Stimulated activated CD8-positive, alpha-beta memory T cell treated with anti-CD3 and anti-CD28 coated beads, Interleukin-12 subunit alpha, Interleukin-12 subunit beta, amount 100 ng/mL, for 24 hours (primary cell): ENCODE data around the gene GAN.
"Not testable (repeated sequence)": the region's sequence is repeated elsewhere in the genome, so short reads cannot be mapped to it uniquely, and the experiment has no call there.

Experiments used
- DNase-seq: peaks from one replicate; pipeline ENCODE4 v3.0.0-alpha.2; 2020; ENCODE audit errors: extremely low read depth

GAN gene

DNA sequence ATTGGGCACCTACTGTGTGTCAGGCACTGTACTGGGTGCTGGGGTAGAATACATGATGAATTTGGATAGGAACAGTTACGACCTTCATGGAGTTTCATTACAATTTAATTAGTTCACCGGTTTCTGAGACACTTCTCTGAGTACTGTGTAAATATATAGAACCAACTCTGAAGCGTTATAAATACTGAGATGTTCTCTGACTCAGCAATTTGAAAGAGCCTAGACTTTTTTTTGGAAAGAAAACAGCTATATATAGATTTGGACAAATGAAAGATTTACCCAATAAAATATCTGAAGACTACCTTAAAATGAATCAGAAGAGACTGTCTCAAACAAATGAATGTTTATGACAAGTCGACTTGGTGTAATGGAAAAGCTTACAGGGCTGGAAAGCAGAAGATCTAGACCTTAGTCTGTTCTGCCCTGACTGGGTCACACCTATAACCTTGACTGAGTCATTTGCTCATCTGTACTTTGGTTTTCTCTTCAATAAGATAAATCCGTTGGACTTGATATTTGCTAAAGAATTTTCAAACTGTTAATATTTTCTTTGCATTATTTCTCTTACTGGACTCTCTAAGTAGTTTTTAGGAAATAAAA lies 4.6 kb upstream of the GAN start:
- no peak for DNase-seq

DNA sequence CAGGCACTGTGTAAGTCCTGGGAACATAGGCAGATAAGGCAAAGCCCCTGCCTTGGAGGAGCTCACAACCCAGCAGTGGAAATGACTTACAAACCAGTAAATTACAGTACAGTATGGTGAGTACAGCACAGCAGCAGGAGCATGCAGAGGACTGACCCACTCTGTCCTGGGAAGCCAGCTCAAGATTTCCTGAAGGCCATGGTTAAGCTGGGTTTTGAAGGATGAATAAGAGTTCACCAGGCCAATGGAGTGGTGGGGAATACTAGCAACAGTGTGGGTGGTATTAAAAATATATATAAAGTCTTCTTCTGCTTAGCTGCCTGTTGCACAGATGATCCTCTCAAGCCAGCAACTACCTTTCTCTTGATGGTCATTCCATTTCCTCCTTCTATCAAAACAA lies 3.0 kb upstream of the GAN start:
- DNase-seq: no peak

GRCh38 chr16:81313701-81314602 lies 810 bp upstream of the GAN start:
- DNase-seq: no peak

GRCh38 chr16:81315271-81316175 lies 761 bp downstream of the GAN start:
- peak; percentile 17 for DNase-seq

DNA sequence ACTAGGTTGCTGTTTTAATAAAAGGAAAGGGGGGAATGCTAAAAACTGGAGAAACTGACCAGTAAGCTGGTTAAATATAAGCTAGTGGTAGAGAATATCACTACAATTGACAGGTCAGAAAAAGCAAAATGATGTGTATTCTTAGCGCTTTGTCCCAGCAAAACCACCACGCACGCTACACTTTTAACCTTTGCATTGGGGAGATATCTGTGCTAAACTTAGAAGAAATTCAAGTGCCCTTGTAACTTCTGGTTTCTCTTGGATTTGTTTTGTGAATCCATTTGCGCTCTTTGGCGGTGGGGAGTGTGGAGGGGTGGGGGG lies 1.4 kb downstream of the GAN start:
- DNase-seq: no peak

GRCh38 chr16:81318711-81319110 lies 3.9 kb downstream of the GAN start:
- DNase-seq: no peak

DNA sequence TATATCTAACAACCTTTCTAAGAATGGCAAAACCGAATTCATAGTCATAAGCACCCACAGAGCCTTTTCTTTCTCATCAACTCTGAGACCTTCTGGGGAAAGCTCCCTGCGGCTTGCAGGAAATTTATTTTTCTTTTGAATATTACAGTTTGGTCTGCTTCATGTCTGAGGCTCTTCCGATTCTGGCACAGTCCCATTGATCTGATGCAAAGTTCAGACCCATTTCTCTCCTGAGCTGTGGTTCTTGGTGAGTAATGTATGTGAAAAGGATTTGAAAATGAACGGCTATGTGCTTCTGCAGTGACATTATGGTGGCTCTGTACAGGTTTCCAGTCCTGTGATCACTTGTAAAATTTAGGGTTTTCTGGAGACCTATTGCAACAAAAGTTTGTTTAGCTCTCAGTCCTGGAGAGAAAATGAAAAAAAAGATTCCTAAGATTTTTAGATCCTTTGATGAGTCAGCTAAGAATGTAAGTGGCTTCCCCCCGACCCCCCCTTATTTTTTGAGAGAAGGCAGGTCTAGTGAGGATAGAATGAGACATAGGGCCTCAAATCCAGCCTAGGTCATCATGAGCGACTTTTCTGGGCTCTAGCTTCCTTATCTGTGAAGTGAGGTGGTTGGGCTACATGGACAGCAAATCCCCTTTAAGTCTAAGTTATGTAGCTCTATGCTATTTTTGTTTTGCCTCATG lies 4.6 kb downstream of the GAN start:
- no peak for DNase-seq

GRCh38 chr16:81321039-81321438 lies 6.3 kb downstream of the GAN start:
- no peak for DNase-seq

GRCh38 chr16:81321536-81321935 lies 6.8 kb downstream of the GAN start:
- DNase-seq: no peak

- no peak for DNase-seq
Observed at GRCh38 chr16:81324808-81325207, 10.0 kb downstream of the GAN start.

DNA sequence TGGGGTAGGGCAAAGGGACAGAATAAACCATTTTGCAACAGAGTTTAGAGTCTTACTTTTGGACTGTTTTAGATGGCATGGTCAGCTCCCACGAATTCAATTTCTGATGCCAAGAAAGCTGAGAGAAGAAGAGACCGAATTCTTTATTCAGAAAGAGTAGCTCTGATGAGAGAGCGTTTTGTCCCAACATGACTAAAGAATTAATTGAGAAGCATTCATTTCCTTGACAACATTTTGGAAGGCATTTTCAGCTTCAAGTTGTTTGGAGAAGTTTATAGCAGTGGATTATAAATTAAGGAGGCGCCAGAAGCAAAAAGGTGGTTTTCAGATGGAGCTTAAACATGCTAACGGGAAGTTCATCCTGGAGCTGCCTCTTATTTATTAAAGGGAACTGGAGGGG lies 12.2 kb downstream of the GAN start:
- DNase-seq: no peak

GRCh38 chr16:81327447-81328196 lies 12.9 kb downstream of the GAN start:
- no peak for DNase-seq

- DNase-seq: no peak
Observed at GRCh38 chr16:81329947-81330346, 15.2 kb downstream of the GAN start.

DNA sequence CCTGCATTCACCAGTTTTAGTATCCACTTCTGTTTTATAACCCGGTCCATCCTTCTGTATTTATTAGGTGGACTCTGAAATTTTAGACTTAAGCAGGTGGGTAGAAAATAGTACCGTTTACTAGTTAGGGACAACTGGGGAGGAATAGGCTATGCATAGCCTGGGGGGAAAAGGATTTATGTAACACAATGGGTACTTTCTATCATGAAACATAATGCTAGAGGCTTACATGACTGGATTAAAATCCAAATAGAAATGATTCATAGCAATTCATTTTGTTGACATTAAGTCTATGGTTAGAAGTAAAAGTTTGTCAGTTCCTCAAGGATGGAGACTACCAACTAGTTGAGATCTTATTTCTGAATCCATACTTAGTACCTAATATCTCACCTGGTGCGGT lies 18.6 kb downstream of the GAN start:
- no peak for DNase-seq

GRCh38 chr16:81335669-81336068 lies 20.9 kb downstream of the GAN start:
- DNase-seq: no peak

GRCh38 chr16:81337097-81337496 lies 22.3 kb downstream of the GAN start:
- no peak for DNase-seq

DNA sequence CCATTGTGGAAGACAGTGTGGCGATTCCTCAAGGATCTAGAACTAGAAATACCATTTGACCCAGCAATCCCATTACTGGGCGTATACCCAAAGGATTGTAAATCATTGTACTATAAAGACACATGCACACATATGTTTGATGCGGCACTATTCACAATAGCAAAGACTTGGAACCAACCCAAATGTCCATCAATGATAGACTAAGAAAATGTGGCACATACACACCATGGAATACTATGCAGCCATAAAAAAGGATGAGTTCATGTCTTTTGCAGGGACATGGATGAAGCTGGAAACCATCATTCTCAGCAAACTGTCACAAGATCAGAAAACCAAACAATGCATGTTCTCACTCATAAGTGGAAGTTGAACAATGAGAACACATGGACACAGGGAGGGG lies 30.4 kb downstream of the GAN start:
- DNase-seq: not testable (repeated sequence)

- DNase-seq: no peak
Observed at GRCh38 chr16:81347425-81347824, 32.7 kb downstream of the GAN start.

- no peak for DNase-seq
Observed at GRCh38 chr16:81349608-81350305, 35.0 kb downstream of the GAN start.

DNA sequence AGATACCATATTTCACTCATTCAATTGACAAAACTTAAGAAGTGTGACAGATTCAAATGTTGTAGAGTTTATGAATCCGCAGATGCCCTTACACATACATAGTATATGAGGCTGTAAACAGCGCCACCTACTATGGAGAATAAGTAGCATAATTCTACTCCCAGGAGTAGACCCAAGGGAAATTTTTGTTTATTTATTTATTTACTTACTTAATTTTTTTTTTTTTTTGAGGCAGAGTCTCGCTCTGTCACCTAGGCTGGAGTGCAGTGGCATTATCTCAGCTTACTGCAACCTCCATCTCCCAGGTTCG lies 35.5 kb downstream of the GAN start:
- DNase-seq: no peak

- no peak for DNase-seq
Observed at GRCh38 chr16:81353895-81354294, 39.1 kb downstream of the GAN start.
